ENCODE data around the gene RHPN2. TPM values are rescaled to one million over a fixed set of nuclear protein-coding genes. Genes with fewer than 3 reads are reported as not detected.

Gene RHPN2
- 2.4 and 3.3 TPM in 2 replicates for total RNA-seq

GRCh38 chr19:33064792-33065550 lies at the start of gene RHPN2:
Gene RHPN2 (minus strand): TSS chr19:33064888. CDS start chr19:33064852, 36 bp downstream.
- peak; percentile 5 for DNase-seq (ENCODE audit: low read depth, low spot score)

- DNase-seq (ENCODE audit: low read depth, low spot score), result no peak
Observed at GRCh38 chr19:33114312-33114711, 49.6 kb upstream of the RHPN2 start.

DNA sequence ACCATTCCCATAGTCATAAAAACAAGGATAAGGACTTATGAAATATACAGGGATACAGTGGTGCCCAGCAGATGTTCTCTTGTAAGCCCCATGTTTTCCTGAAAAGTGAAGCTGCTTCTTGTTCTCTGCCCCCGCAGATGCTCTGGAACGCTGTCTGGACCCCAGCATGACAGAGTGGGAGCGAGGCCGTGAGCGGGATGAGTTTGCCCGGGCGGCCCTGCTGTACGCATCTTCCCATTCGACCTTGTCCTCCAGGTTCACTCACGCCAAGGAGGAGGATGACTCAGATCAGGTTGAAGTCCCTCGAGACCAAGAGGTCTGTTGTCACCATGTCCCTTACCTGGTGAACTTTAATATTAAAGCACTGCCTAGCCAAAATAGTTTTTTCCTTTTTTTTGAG lies 46.9 kb upstream of the RHPN2 start:
- no peak for DNase-seq (ENCODE audit: low read depth, low spot score)

- DNase-seq (ENCODE audit: low read depth, low spot score), result peak; percentile 3
Observed at GRCh38 chr19:33110137-33110910, 45.6 kb upstream of the RHPN2 start.

DNA sequence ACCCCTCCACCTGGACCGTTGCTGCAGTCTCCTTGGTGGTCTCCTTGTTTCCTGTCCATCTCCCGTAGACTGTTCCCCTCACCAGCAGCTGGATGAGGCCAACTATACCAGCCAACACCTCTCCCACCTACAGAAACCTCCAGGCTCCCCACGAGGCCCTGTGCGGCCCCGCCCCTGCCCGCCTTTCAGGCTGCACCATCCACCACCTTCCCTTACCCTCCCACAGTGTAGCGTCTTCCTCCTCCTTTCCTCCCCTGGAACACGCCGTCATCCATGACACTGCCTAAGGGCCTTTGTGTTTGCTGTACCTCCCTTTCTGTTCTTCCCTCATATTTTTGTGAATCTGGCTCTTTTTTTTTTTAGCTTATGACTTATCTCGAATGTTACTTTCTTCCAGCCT lies 43.5 kb upstream of the RHPN2 start:
- DNase-seq (ENCODE audit: low read depth, low spot score), result no peak

DNA sequence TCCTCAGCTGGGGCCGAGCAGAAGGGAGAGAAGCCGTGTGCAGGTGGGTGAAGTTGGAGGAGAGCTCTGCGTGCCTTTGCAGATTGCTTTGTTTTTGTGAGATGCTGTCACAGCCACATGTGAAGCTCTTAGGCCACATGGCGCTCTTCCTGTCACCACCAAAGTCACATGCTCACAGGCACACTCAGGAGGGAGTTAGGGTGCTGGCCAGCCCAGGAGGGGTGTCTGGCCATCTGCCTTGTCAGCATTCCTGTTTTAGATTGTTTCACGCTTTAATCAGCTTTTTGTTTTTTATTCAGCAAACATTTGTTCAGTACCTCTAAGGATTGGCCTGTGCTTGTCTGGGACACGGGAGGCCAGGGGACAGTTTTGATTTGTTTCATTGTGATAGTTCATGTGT lies 38.2 kb upstream of the RHPN2 start:
- DNase-seq (ENCODE audit: low read depth, low spot score), result no peak

GRCh38 chr19:33100894-33101644 lies 36.4 kb upstream of the RHPN2 start:
- DNase-seq (ENCODE audit: low read depth, low spot score), result no peak

DNA sequence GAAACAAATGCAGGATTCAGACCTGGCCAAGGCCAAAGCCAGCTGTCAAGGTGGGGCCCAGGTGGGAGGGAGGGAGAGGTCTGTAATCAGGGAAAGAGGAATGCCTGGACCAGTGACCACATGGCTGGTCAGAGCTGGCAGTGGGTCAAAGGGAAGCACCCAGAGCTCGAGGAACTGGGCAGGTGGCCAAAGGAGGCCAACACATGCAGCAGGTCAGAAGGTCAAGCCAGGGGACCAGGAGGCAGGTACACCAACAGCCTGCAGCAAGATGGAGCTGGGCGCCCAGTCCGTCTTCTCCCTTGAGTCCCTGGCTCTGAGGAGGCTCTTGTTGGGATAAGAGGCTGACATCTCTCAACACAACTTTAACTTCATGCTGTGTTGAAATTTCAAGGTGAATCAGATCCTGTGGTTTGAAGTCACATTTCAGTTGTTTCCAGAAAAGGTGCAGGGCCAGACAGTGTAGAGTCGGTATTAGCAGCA lies 33.4 kb upstream of the RHPN2 start:
- DNase-seq (ENCODE audit: low read depth, low spot score), result no peak

GRCh38 chr19:33096005-33096404 lies 31.3 kb upstream of the RHPN2 start:
- DNase-seq (ENCODE audit: low read depth, low spot score), result no peak

DNA sequence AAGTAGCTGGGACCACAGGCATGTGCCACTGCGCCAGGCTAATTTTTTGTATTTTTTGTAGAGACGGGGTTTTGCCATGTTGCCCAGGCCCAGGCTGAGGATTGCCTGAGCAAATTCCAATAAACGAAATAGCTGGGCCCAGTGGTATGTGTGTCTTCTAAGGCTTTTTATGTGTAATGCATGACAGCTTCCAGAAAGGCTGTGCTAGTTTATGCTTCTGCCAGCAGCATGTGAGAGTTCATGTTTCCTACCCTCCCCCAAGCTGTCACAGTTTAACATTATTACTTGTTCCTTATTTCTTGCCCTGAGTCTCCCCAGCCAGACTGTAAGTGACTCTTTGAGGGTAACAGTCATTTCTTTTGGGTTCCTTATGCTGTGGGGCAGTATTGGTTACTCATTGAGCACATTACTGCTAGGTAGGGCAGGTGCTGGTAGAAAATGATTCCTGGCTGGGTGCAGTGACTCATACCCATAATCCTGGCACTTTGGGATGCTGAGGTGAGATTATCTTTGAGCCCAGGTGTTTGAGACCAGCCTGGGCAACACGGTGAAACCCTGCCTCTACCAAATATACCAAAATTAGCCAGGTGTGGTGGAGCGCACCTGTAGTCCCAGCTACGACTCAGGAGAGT lies 29.9 kb upstream of the RHPN2 start:
- DNase-seq (ENCODE audit: low read depth, low spot score), result no peak

- no peak for DNase-seq (ENCODE audit: low read depth, low spot score)
Observed at GRCh38 chr19:33093420-33094210, 28.9 kb upstream of the RHPN2 start.

GRCh38 chr19:33090179-33090578 lies 25.5 kb upstream of the RHPN2 start:
- no peak for DNase-seq (ENCODE audit: low read depth, low spot score)

DNA sequence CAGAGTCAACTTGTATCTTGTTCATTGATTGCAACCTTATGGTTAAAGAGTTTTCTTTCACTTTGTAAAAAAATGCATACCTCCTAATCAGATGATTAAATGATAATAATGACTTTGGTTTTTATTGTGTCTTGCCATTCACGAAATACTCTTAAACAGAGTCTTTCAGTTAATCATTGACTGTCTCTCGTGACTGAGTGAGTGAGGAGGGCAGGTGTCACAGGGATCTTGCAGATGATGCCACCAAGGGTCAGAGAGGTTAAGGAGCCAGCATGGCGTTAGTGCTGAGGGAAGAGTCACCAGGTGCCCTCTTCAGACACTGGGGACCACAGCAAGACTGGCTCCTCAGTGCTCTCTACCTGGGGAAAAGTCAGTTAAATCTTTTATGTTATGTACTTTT lies 24.3 kb upstream of the RHPN2 start:
- DNase-seq (ENCODE audit: low read depth, low spot score), result no peak

- no peak for DNase-seq (ENCODE audit: low read depth, low spot score)
Observed at GRCh38 chr19:33086955-33087354, 22.3 kb upstream of the RHPN2 start.

GRCh38 chr19:33085570-33086128 lies 21.0 kb upstream of the RHPN2 start:
- no peak for DNase-seq (ENCODE audit: low read depth, low spot score)

- peak; percentile 46 for DNase-seq (ENCODE audit: low read depth, low spot score)
Observed at GRCh38 chr19:33080761-33081681, 16.3 kb upstream of the RHPN2 start, which contains the start of gene GPATCH1. Gene GPATCH1 (plus strand): TSS chr19:33081181. CDS start chr19:33081194, 13 bp downstream.

DNA sequence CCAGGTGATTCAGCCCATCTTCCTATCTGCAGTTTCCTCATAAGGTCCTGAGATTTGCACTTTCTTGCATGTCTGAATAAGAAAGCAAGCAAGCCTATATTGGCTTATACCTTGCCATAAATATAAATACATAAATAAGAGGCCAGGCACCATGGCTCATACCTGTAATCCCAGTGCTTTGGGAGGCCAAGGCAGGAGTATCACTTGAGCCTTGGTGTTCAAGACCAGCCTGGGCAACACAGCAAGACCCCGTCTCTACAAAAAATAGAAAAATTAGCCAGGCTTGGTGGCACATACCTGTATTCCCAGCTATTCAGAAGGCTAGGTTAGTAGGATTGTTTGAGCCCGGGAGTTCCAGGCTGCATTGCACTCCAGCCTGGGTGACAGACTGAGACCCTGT lies 10.8 kb upstream of the RHPN2 start:
- DNase-seq (ENCODE audit: low read depth, low spot score), result no peak

- DNase-seq (ENCODE audit: low read depth, low spot score), result no peak
Observed at GRCh38 chr19:33071887-33072286, 7.2 kb upstream of the RHPN2 start.

DNA sequence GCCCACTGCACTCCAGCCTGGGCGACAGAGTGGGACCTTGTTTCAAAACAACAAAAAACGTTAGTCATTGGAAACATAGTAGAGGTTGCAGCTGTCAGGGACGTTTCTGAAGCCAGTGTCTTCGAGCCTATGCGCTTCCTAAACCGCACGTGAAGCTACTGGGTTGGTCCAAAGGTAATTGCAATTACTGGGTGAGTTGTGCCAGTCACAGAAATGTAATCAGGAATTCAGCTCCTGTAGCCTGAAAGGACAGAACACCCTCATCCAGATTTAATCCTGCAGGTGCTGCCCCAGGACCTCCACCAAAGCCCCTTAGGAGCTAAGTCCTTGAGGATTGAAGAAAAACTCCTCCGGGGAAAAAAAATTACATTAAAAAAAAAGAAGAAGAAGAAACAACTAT lies 2.4 kb upstream of the RHPN2 start:
- DNase-seq (ENCODE audit: low read depth, low spot score), result no peak

All from pulmonary artery endothelial cell (primary cell).